ENCODE measurements around the gene TLL2.
A peak's percentile ranks its signal among the peaks of the same experiment; 100 is the strongest.

The TLL2 gene

GRCh38 chr10:96420228-96421009, 93.3 kb downstream of the TLL2 start:
- DNase-seq, result no peak

- DNase-seq, result no peak
These were observed 94.4 kb downstream of the TLL2 start for GRCh38 chr10:96419351-96419750.

GRCh38 chr10:96418582-96418981, 95.1 kb downstream of the TLL2 start:
- DNase-seq, result no peak

- no peak for DNase-seq
These were observed 96.3 kb downstream of the TLL2 start for GRCh38 chr10:96417441-96417840.

- DNase-seq, result no peak
These were observed 97.1 kb downstream of the TLL2 start for GRCh38 chr10:96416643-96417042.

- no peak for DNase-seq
These were observed 97.7 kb downstream of the TLL2 start for GRCh38 chr10:96415891-96416554.

- DNase-seq, result no peak
These were observed 98.4 kb downstream of the TLL2 start for GRCh38 chr10:96415150-96415890.

- no peak for DNase-seq
These were observed 99.4 kb downstream of the TLL2 start for GRCh38 chr10:96414303-96414702.

GRCh38 chr10:96413151-96413787, 100.5 kb downstream of the TLL2 start:
- no peak for DNase-seq

- DNase-seq, result no peak
These were observed 101.9 kb downstream of the TLL2 start for GRCh38 chr10:96411716-96412320.

- no peak for DNase-seq
These were observed 103.4 kb downstream of the TLL2 start for GRCh38 chr10:96410296-96410695.

GRCh38 chr10:96408201-96408600, 105.5 kb downstream of the TLL2 start:
- DNase-seq, result no peak

- DNase-seq, result no peak
These were observed 106.1 kb downstream of the TLL2 start for GRCh38 chr10:96407560-96408069.

GRCh38 chr10:96406091-96406490, 107.6 kb downstream of the TLL2 start:
- DNase-seq, result no peak

- no peak for DNase-seq
These were observed 111.1 kb downstream of the TLL2 start for GRCh38 chr10:96402417-96403305.

- no peak for DNase-seq
These were observed 112.7 kb downstream of the TLL2 start for GRCh38 chr10:96401036-96401435.

- no peak for DNase-seq
These were observed 113.3 kb downstream of the TLL2 start for GRCh38 chr10:96400465-96400864.

GRCh38 chr10:96397902-96398301, 115.8 kb downstream of the TLL2 start:
- DNase-seq, result no peak

- DNase-seq, result peak; percentile 22 to 71 (median 30)
These were observed 117.5 kb downstream of the TLL2 start for GRCh38 chr10:96395931-96396877.

GRCh38 chr10:96390460-96390864, 123.3 kb downstream of the TLL2 start:
- DNase-seq, result no peak
